COLO668 (cell line): ENCODE results near the gene FAT3.

ENCODE experiments used
- DNase-seq: peaks from one replicate; lab custom pipeline; 2025; ENCODE audit not compliant: unreplicated experiment; lab: John Stamatoyannopoulos, UW

The FAT3 gene

GRCh38 chr11:92227230-92227814 is 2.7 kb downstream of the FAT3 start:
- DNase-seq: no peak

GRCh38 chr11:92227959-92228935 is 3.6 kb downstream of the FAT3 start:
- DNase-seq: peak; percentile 3

- no peak for DNase-seq
Measured at GRCh38 chr11:92236856-92237255, 12.2 kb downstream of the FAT3 start.

- no peak for DNase-seq
Measured at GRCh38 chr11:92240916-92241315, 16.3 kb downstream of the FAT3 start.

GRCh38 chr11:92245700-92246271 is 21.2 kb downstream of the FAT3 start:
- DNase-seq: no peak

- no peak for DNase-seq
Measured at GRCh38 chr11:92246630-92247029, 22.0 kb downstream of the FAT3 start.

- no peak for DNase-seq
Measured at GRCh38 chr11:92249156-92249753, 24.6 kb downstream of the FAT3 start.

GRCh38 chr11:92251980-92252379 is 27.4 kb downstream of the FAT3 start:
- no peak for DNase-seq

- no peak for DNase-seq
Measured at GRCh38 chr11:92253421-92253820, 28.8 kb downstream of the FAT3 start.

GRCh38 chr11:92253945-92254344 is 29.3 kb downstream of the FAT3 start:
- DNase-seq: no peak

- DNase-seq: no peak
Measured at GRCh38 chr11:92257536-92257935, 32.9 kb downstream of the FAT3 start.

- DNase-seq: no peak
Measured at GRCh38 chr11:92259861-92260260, 35.2 kb downstream of the FAT3 start.

GRCh38 chr11:92264350-92264749 is 39.7 kb downstream of the FAT3 start:
- DNase-seq: no peak

- no peak for DNase-seq
Measured at GRCh38 chr11:92266806-92267205, 42.2 kb downstream of the FAT3 start.

- no peak for DNase-seq
Measured at GRCh38 chr11:92267278-92267677, 42.7 kb downstream of the FAT3 start.

GRCh38 chr11:92267968-92268367 is 43.4 kb downstream of the FAT3 start:
- DNase-seq: no peak

- no peak for DNase-seq
Measured at GRCh38 chr11:92268546-92268945, 43.9 kb downstream of the FAT3 start.

- DNase-seq: no peak
Measured at GRCh38 chr11:92269021-92269420, 44.4 kb downstream of the FAT3 start.

GRCh38 chr11:92269841-92270240 is 45.2 kb downstream of the FAT3 start:
- DNase-seq: no peak

- no peak for DNase-seq
Measured at GRCh38 chr11:92272651-92273050, 48.0 kb downstream of the FAT3 start.
